Putamen (tissue), 1 donor: Measurements from ENCODE around the gene OR13H1.
"Not testable (repeated sequence)": the region's sequence is repeated elsewhere in the genome, so short reads cannot be mapped to it uniquely, and the experiment has no call there.

Source experiments
- DNase-seq: peaks from one replicate; pipeline ENCODE4 v3.0.0-alpha.2; 2016; ENCODE audit warnings: low spot score

Gene OR13H1, protein sequence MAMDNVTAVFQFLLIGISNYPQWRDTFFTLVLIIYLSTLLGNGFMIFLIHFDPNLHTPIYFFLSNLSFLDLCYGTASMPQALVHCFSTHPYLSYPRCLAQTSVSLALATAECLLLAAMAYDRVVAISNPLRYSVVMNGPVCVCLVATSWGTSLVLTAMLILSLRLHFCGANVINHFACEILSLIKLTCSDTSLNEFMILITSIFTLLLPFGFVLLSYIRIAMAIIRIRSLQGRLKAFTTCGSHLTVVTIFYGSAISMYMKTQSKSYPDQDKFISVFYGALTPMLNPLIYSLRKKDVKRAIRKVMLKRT

DNA sequence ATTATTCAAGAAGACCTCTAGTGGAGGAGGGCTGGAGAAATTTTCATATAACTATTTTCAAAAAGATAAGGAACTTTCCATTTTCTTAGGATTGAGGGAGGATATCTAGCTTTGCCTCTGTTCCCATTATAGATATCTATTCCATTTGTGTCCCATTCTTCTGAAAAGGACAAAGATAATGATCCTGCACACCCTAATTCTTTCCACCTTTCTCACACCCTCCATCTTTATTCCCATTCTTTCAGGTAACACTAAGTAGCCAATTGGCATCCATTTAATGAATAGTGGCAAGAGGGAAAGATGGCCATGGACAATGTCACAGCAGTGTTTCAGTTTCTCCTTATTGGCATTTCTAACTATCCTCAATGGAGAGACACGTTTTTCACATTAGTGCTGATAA is at the start of gene OR13H1:
Gene OR13H1 (plus strand): TSS at position 301 of the 400 bp plus-strand sequence. CDS start 0 bp downstream, at position 301.
- no peak for DNase-seq

DNA sequence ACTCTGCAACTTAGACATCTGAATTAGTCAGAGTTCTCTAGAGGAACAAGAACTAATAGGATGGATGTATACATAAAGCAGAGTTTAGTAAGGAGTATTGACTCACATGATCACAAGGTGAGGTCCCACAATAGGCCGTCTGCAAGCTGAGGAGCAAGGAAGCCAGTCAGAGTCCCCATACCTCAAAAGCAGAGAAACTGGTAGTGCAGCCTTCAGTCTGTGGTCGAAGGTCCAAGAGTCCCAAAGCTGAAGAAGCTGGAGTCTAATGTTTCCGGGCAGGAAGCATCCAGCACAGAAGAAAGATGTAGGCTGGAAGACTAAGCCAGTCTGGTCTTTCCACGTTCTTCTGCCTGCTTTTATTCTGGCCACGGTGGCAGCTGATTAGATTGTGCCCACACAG is 42.3 kb upstream of the OR13H1 start:
- not testable (repeated sequence) for DNase-seq

DNA sequence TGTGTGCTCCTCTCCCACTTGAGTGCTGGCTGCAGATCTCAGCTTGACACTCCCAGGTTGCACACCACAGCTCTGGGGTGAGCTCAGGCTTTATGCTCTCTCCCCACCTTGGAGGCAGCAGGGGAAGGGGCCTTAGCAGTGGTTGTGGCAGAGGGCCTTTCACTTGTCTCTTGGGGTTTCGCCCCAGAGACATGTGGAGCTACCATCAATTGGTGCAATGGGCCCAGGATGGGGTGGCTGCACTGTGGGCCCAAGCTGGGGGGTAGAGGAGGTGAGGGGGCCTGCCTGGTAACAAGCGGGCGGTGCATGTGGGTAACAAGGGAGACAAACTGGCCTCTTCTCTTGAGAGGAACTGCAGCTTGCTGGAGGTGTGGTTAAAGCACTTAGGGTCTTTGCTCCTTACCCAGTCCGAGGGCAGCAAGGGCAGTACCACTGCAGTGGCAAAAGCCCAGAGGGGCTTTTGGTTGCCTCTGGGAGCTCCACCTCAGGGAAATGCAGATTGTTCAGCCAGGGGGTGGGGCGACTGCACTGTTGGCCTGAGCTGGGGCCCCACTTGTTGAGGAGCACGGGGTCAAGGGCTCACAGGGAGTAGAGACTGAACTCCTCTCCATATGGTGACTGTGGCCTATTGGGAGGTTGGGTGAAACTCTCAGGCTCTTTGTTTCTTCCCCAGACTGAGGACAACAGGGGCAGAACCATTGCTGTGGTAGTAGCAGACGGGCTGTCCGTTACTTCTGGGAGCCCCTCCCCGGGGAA is 30.5 kb upstream of the OR13H1 start:
- DNase-seq = no peak

DNA sequence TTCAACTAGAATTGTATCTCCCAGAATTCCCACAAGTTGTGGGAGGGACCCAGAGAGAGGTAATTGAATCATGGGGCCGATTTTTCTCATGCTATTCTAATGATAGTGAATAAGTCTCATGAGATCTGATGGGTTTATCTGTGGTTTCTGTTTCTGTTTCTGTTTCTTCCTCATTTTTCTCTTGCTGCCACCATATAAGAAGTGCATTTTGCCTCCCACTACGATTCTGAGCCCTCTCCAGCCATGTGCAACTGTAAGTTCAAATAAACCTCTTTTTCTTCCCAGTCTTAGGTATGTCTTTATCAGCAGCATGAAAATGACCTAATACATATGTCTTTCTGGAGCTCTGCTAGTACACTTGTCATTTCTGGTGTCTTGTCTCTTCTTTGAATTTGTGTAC is 22.1 kb upstream of the OR13H1 start:
- DNase-seq = no peak

DNA sequence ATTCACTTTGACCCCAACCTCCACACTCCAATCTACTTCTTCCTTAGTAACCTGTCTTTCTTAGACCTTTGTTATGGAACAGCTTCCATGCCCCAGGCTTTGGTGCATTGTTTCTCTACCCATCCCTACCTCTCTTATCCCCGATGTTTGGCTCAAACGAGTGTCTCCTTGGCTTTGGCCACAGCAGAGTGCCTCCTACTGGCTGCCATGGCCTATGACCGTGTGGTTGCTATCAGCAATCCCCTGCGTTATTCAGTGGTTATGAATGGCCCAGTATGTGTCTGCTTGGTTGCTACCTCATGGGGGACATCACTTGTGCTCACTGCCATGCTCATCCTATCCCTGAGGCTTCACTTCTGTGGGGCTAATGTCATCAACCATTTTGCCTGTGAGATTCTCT is 344 bp downstream of the OR13H1 start:
- no peak for DNase-seq

DNA sequence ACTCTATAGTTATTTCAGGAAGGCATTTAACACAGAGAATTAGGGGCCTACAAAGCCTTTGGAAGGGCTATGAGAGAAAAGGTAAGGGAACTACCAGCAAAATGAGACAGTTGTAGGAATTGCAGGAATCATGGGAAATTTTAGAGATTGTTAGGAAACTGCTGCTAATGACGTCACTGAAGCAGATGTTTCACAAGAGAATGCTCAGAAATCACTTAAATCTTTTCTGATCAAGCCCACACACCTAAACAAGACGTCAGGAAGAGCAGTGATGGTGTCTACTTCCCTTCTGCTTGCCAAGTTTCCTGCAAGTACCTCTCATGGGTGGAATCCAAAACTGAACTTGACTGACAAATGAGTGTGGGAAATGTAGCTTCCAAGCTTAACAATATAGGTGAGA is 5.1 kb downstream of the OR13H1 start:
- no peak for DNase-seq

DNA sequence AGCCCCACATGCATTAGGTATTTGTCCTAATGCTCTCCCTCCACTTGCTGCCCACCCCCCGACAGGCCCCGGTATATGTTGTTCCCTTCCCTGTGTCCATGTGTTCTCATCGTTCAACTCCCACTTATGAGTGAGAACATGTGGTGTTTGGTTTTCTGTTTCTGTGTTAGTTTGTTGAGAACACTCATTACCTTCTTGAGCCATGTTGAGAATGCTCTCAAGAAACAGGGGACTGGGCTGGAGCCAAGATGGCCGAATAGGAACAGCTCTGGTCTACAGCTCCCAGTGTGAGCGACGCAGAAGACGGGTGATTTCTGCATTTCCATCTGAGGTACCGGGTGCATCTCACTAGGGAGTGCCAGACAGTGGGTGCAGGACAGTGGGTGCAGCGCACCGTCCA is 8.6 kb downstream of the OR13H1 start:
- DNase-seq = not testable (repeated sequence)

DNA sequence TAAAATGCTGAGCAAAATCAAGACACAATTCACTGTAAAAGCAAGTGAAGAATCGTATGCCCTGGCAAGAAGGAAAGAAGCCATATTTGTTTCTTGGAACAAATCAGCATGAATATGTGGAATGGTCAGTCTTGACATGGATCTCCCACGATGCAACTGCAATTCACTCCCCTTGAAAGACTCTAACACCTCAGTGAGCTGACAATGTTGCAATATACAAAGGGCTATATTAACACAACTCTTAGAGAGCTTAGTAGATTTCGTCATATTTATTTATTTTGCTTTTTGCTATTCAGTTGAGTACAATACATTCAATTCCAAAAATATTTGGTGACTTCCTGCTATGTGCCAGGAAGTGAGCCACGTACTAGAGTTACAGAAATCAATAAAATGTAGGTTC is 14.7 kb downstream of the OR13H1 start:
- no peak for DNase-seq

DNA sequence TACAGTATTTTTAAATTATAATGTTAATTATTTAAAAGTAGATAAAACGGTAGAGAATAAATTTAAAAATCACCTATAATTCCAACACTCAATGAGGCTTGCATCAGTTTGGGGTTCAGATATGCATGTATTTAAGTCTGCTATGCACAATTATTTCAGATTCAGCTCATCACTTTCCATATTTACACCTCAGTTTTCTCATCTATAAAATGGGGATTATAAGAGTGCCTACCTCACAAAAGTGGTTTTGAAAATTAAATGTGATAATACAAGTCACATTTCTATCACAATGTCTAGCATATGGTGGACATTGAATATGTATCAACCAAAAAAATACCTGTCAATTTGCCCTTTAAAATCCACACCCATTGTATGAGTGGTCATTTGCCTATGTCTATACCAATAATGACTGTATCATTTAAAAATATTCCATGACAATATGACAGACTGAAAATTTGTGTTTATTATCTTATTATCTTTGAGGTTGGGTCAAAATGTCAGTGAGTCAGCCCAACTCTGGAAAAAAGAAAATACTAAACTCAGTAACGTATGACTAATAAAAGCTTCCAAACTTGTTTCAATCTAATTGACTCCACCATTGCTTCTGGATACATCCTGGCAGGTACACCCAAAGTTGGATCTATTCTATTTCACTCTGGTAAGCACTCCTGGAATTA is 20.8 kb downstream of the OR13H1 start:
- no peak for DNase-seq

DNA sequence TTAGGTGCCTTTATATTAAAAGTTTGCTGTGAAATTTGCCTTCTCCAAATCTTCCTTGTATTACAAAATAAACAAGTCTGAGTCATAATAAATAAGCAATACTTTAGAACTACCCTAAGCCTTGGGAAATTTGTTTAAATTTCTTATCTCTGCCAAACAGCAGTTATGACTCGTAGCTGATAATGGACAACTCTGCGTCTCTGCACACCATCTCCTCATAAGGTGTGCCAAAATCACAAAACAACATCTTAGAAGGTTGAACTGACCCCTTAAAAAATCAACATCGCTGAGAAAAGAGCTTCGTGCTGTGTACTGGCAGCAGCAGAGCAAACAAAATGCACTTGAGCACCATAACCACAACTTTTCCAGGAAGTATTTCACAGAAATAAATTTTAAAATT is 22.0 kb downstream of the OR13H1 start:
- no peak for DNase-seq

DNA sequence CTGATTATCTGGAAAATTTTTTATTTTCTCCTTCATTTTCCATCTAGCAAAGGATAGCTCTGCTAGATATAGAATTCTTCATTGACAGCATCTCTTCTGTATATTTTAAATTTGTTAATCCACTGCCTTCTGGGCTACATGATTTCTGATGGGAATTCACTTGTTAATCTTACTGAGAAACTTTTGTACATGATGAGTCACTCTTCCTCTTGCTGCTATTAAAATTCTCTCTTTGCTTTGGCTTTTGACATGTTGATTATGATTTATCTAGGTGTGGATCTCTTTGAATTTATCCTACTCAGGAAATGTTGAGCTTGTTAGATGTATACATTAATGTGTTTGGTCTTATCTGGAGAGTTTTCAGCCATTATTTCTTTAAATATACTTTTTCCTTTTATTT is 27.5 kb downstream of the OR13H1 start:
- no peak for DNase-seq

DNA sequence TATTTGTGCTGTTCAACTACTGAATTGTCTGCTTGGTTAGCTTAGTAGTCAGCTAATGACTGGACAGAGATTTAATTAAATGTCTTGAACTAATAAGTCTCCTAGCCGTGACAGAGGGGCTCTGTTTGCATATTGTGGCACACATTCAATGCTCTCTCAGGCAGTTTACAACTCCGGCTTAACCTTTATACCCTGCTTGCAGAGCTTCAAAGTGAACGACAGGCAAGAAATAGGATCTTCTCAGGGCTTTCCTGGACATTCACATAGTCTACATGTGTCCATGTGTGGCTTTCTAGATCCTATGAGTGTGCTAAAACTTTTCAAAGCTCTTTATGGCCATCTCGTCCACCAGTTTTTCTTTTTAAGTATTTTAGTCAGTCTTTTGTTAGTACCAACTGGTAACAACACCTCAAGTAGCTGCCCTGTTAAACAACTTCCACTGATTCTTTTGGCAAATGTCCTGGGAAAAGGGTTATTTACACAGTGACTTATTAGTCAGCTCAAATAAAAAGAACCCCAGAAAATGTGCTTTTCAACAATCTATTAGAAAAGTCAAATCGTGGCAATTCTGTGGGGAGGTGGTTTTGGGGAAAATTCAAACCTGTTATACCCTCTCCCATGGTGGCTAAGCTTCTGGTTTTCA is 28.6 kb downstream of the OR13H1 start:
- DNase-seq = no peak

DNA sequence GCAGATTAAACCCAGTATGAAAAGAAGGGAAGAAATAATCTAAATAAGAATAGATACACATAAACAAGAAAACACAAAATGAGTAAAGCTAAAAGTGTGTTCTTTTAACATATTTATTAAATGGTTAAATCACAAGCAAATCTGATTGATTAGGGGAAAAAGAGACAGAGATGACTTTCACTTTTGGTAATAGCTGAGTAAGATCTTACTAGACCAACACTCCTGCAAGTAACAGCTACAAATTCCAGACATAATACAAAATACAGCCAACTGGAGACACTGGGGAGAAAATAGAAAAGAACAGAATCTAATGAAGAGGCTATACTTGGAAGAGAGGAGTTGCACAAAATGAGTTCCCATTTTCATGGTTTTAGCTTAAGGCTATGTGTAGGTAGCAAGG is 33.5 kb downstream of the OR13H1 start:
- DNase-seq = no peak

DNA sequence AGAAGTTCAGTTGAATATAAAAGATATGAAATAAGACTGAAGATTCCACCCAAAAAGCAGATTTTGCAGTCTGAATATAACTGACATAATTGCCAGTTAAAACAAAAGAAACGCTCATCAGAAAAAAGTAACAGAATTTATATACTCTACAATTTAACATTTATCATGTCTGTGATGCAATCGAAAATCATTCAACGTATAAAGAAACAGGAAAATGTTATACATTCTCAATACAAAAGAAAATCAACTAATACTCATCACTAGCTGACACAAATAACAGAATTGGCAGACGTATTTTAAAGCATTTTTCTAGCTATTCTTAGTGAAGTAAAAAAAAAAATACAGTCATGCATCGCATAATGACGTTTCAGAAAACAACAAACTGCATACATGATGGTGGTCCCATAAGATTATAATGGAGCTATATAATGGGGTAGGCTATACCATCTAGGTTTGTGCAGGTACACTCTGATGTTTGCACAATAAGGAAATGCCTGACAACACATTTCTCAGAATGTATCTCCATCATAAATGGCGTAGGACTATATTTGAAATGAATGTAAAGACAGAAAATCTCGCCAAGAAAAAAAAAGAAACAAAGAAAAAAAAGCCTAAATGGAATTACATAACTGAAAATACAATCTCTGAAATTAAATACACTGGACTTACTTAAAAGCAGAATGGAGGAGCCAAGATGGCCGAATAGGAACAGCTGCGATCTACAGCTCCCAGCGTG is 34.3 kb downstream of the OR13H1 start:
- no peak for DNase-seq

DNA sequence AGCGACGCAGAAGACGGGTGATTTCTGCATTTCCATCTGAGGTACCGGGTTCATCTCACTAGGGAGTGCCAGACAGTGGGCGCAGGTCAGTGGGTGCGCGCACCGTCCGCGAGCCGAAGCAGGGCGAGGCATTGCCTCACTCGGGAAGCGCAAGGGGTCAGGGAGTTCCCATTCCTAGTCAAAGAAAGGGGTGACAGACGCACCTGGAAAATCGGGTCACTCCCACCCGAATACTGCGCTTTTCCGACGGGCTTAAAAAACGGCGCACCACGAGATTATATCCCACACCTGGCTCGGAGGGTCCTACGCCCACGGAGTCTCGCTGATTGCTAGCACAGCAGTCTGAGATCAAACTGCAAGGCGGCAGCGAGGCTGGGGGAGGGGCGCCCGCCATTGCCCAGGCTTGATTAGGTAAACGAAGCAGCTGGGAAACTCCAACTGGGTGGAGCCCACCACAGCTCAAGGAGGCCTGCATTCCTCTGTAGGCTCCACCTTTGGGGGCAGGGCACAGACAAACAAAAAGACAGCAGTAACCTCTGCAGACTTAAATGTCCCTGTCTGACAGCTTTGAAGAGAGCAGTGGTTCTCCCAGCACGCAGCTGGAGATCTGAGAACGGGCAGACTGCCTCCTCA is 35.0 kb downstream of the OR13H1 start:
- not testable (repeated sequence) for DNase-seq

DNA sequence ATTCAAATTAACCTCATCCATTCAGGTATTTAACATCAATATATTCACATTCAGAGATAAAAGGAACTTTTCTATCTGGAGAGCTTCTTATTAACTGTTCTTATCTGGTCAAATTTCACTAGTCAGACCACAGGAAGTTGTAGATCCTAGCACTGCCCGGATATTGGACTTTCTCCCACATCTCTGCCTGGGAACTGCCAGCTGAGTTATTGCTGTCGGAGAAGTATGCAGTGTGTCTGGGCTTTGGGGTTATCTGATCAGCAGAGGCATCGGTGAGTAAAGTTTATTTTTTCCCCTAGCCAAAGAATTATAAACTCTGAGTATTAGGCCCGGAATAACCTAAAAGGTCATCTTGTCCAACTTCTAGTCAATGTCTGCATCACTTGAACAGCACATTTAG is 45.1 kb downstream of the OR13H1 start:
- no peak for DNase-seq
